Lung (tissue), 12 donors: Measurements from ENCODE around the gene CST7. TPM values are rescaled to one million over a fixed set of nuclear protein-coding genes. Genes with fewer than 3 reads are reported as not detected.

Experiments
- ATAC-seq: fragments of 200-7000 bp; cut with Tn5 transposase; one replicate; pipeline ENCODE4 v1.9.1; 2020; ENCODE audit warnings: moderate number of reproducible peaks; ENCODE audit not compliant: insufficient read depth, low FRiP score
- DNase-seq, 3 donors: peaks; one replicate each; pipeline ENCODE4 v3.0.0-alpha.2; 2013 to 2017
- H3K27ac ChIP-seq, 2 donors: one replicate each; pipeline ENCODE4 v1.5.1; 2013; ENCODE audit warnings: mild to moderate bottlenecking in 2 of 2, moderate library complexity in 2 of 2, control low read depth in 1 of 2, inconsistent platforms in 1 of 2, low read depth in 1 of 2, low read length in 1 of 2
- H3K27me3 ChIP-seq, 3 donors: one replicate each; pipeline ENCODE4 v1.5.1; 2013; ENCODE audit warnings: low read length in 2 of 3; ENCODE audit not compliant: control insufficient read depth in 3 of 3, insufficient read depth in 3 of 3
- H3K36me3 ChIP-seq, 4 donors: one replicate each; pipeline ENCODE4 v1.5.1; 2013; ENCODE audit warnings: low read length in 4 of 4, mild to moderate bottlenecking in 1 of 4, moderate library complexity in 1 of 4; ENCODE audit not compliant: control insufficient read depth in 4 of 4, insufficient read depth in 4 of 4
- H3K4me1 ChIP-seq, 5 donors: one replicate each; pipeline ENCODE4 v1.5.1; 2013; ENCODE audit warnings: low read length in 5 of 5, mild to moderate bottlenecking in 2 of 5, moderate library complexity in 1 of 5; ENCODE audit not compliant: control insufficient read depth in 5 of 5, insufficient read depth in 5 of 5
- H3K4me3 ChIP-seq: one replicate; pipeline ENCODE4 v1.5.1; 2013; ENCODE audit warnings: mild to moderate bottlenecking, control low read depth, moderate library complexity
- H3K9ac ChIP-seq, 2 donors: one replicate each; pipeline ENCODE4 v1.5.1; 2013; ENCODE audit warnings: low read length in 2 of 2, control low read depth in 1 of 2; ENCODE audit not compliant: insufficient read depth in 1 of 2
- H3K9me3 ChIP-seq, 4 donors: one replicate each; pipeline ENCODE4 v1.5.1; 2013; ENCODE audit warnings: low read length in 3 of 4, mild to moderate bottlenecking in 1 of 4, moderate library complexity in 1 of 4; ENCODE audit not compliant: control insufficient read depth in 4 of 4, insufficient read depth in 3 of 4
- CTCF ChIP-seq: IDR thresholded peaks from 2 replicates; pipeline ENCODE4 v1.5.1; 2012; ENCODE audit warnings: mild to moderate bottlenecking; ENCODE audit errors: control extremely low read depth, extremely low read depth
- WGBS, 2 donors: extraction: QIAGEN DNeasy Blood & Tissue Kit; methylation state at CpG; one replicate each; pipeline ENCODE4 v1.1.7; 2013; 5-methylcytosine and 5-hydroxymethylcytosine counted together
- polyA plus RNA-seq, 2 donors: library from polyadenylated mRNA; stranded (reverse); fragments of 200-250 nt; gene quantifications; one replicate each; pipeline ENCODE4 v1.2.1, GENCODE V29; 2013
- total RNA-seq, 2 donors: library from RNA; depleted of rRNA in 1 of 2; stranded (reverse); fragments of >200 nt in 1 of 2; gene quantifications; one replicate each; pipeline ENCODE4 v1.2.1, GENCODE V29; 2014 to 2021
- donor health status: control.
- donor health status: control.
- donor health status: Bipolar disorder and iron deficiency.
- donor health status: healthy.
- donor health status: DM: yes; HTN: yes; CAD: no.

Gene CST7
- total and polyA plus RNA-seq, 4 donors: 4.7 to 119 (median 8.4) TPM

DNA sequence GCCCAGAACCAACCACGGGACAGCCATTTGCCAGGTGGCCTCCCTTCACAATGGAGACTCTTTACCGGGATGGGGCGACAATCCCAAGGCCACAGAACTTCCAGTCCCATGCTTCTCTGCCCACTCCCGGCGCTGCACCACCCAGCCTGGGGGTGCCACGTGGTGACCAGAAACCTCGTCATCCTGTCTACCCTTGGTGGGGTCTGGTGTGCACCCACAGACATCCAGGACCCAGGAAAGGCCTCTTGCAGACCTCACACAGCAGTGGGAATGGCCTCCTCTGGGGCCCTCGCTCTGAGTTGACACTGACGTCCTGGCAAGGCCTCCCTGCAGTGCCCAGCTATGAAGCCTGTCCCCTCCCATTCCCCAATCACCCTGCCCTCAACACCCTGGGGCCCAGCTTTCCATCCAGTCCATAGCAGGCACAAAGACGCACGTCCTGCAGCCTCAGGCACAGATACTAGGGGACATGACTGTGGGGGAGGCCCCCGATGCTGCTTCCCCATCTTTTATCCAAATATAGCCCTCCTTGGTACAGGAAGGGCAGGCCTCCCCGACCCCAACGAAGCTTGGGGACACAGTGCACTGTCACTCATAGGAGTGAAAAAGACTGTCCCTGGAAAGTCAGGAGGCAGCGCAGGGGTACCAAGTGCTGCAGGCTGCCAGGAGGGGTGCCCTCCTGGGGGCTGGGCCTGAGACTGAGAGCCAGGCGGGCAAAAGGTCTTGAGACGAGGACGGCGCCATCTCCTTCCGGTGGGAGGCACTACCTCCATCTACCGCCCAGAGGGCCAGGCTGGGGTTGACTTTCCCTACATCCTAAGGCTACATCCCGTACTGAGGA is 7.2 kb downstream of the CST7 start:
- Histone ChIP-seq H3K36me3 (peaks cover 0 to 46% (median 4%) of the 10 kb centered on the region in 4 donors), H3K27ac (no peak overlapping the region), H3K4me1 (no peaks in the 10 kb centered on the region), H3K27me3 (no peaks in the 10 kb centered on the region), H3K9me3 (no peaks in the 10 kb centered on the region), H3K9ac (no peak overlapping the region), H3K4me3 (no peak overlapping the region)
- TF ChIP-seq CTCF: no peak
- WGBS, 2 donors: 83 to 92% methylated on average over 22 of the region's 22 CpGs
- peak in 1 of 3 donors; percentile 6 for DNase-seq
- no peak for ATAC-seq

DNA sequence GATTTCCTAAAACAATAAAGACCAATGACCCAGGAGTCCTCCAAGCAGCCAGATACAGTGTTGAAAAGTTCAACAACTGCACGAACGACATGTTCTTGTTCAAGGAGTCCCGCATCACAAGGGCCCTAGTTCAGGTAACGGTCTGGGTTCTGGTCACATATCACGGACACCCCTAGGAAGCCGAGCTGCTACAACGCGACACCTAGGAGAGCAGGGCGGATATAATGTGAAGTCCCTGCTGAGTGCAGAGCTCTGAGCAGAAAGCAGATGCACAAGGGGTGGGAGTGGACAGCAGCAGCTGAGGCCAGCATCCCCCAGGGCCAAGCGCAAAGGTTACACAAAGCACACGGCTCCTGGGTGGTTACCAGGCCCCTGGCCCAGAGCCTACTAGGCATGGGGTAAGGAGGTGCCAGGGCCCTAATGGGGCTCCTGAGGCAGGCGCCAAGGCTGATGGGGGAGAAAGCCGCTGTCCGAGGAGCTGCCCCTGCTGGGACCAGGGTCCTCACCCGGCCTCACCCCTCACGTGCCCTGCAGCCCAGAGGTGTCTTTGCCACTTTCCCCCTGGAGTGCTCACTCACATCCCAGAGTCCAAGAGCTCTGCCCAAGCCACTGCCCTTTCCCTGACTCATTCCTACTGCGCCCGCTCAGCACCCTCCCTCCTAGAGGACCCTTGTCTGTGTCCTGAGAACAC is 8.4 kb downstream of the CST7 start:
- no peak for TF ChIP-seq CTCF
- H3K27ac ChIP-seq: no peak overlapping the region
- ATAC-seq: no peak
- no peaks in the 10 kb centered on the region for H3K9me3 ChIP-seq
- WGBS, 2 donors: 94% methylated on average over 18 of the region's 18 CpGs
- H3K27me3 ChIP-seq: no peaks in the 10 kb centered on the region
- no peak overlapping the region for H3K4me3 ChIP-seq
- H3K36me3 ChIP-seq: peaks cover 4 to 53% (median 5%) of the 10 kb centered on the region in 4 donors
- DNase-seq: peak in 1 of 3 donors; percentile 11
- no peak overlapping the region for H3K9ac ChIP-seq
- no peaks in the 10 kb centered on the region for H3K4me1 ChIP-seq

DNA sequence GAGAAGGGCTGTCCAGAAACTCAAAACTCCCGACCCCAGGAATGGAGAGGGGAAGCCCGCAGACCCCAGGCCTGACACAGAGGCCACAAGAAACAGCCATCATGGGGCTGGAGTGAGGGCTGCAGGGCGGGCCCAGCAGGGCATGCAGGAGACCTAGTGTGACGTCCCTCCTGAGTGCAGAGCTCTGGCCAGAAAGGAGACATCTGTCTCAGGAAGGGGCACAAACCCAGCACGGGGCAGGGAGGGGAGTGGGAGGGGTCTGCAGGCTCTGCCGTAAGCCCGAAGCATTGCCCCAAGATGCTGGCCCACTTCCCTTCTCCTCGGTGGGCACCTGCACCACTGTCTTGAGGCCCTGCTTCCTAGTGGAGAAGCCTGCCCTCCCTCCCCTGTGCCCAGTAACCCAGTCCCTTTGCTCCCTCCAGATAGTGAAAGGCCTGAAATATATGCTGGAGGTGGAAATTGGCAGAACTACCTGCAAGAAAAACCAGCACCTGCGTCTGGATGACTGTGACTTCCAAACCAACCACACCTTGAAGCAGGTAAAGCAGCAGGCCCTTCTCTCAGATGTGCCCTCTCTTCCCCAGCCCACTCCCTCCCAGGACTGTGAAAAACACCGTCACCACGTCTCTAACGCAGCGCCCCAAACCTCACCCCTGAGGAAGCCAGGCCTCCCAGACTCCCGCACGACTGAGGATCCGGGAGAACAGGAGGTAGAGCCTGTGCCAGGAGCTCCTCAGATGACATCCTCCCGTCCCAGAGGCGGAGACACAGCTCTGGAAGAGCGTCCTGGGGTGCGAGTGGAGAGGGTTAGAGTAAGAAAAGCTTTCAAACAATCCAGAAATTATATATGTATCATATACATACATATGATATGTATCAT is 9.7 kb downstream of the CST7 start:
- Histone ChIP-seq H3K36me3 (peaks cover 7 to 61% (median 13%) of the 10 kb centered on the region in 4 donors), H3K4me3 (no peak overlapping the region), H3K27me3 (no peaks in the 10 kb centered on the region), H3K4me1 (no peaks in the 10 kb centered on the region), H3K27ac (no peak overlapping the region), H3K9ac (no peak overlapping the region), H3K9me3 (no peaks in the 10 kb centered on the region)
- TF ChIP-seq CTCF: no peak
- WGBS, 2 donors: 78 to 84% methylated on average over 20 of the region's 20 CpGs
- DNase-seq (peak in 1 of 3 donors; percentile 2), ATAC-seq (no peak)
